CD8-positive, alpha-beta memory T cell (primary cell): ENCODE results near the gene ITGA1. TPM values are rescaled to one million over a fixed set of nuclear protein-coding genes. Genes with fewer than 3 reads are reported as not detected.

Experiments used
- CTCF ChIA-PET: fragments of 350-600 bp; sonication (Branson Sonifier 250); formaldehyde crosslinking; loops from one replicate; lab custom pipeline; 2021; ENCODE audit warnings: antibody characterized with exemption; lab: Charles Lee
- POLR2A ChIA-PET: fragments of 350-600 bp; sonication (Branson Sonifier 250); formaldehyde crosslinking; loops from one replicate; lab custom pipeline; 2021; ENCODE audit warnings: antibody characterized with exemption; lab: Charles Lee
- DNase-seq, 5 donors: peaks; one replicate each; pipeline versions ENCODE4 v3.0.0 to v3.0.0-alpha.2; 2020 to 2022; ENCODE audit warnings: mixed read lengths in 1 of 5
- H3K27ac ChIP-seq: one replicate; pipeline ENCODE4 v1.7.0; 2013; ENCODE audit warnings: low read depth, mild to moderate bottlenecking, low read length, moderate library complexity
- H3K27me3 ChIP-seq: 2 replicates; pipeline ENCODE4 v1.7.0; 2013; ENCODE audit warnings: low read length, mild to moderate bottlenecking; ENCODE audit not compliant: insufficient read depth, poor library complexity, severe bottlenecking
- H3K36me3 ChIP-seq: 2 replicates; pipeline ENCODE4 v1.7.0; 2013; ENCODE audit warnings: mild to moderate bottlenecking, low read length, moderate library complexity; ENCODE audit not compliant: insufficient read depth
- H3K4me1 ChIP-seq: 2 replicates; pipeline ENCODE4 v1.7.0; 2013; ENCODE audit warnings: mild to moderate bottlenecking, low read length, moderate library complexity; ENCODE audit not compliant: insufficient read depth
- H3K4me3 ChIP-seq: 2 replicates; pipeline ENCODE4 v1.7.0; 2013; ENCODE audit warnings: mild to moderate bottlenecking, low read length
- H3K9me3 ChIP-seq: 2 replicates; pipeline ENCODE4 v1.7.0; 2013; ENCODE audit warnings: mild to moderate bottlenecking, low read length
- H3K27ac Mint-ChIP-seq, 8 donors: one replicate each; pipeline ENCODE4 v1.8.0; 2020 to 2021; ENCODE audit warnings: mixed read lengths in 8 of 8, mild to moderate bottlenecking in 6 of 8, inconsistent platforms in 3 of 8, moderate library complexity in 3 of 8
- H3K27me3 Mint-ChIP-seq, 2 donors: one replicate each; pipeline ENCODE4 v1.8.0; 2020 to 2021; ENCODE audit warnings: mixed read lengths in 2 of 2, mild to moderate bottlenecking in 1 of 2, moderate library complexity in 1 of 2
- H3K36me3 Mint-ChIP-seq, 3 donors: one replicate each; pipeline ENCODE4 v1.8.0; 2020 to 2021; ENCODE audit warnings: mixed read lengths in 3 of 3, inconsistent platforms in 1 of 3, mild to moderate bottlenecking in 1 of 3
- H3K4me1 Mint-ChIP-seq, 3 donors: one replicate each; pipeline ENCODE4 v1.8.0; 2020 to 2021; ENCODE audit warnings: mixed read lengths in 3 of 3, inconsistent platforms in 1 of 3, mild to moderate bottlenecking in 1 of 3
- H3K4me3 Mint-ChIP-seq, 7 donors: one replicate each; pipeline ENCODE4 v1.8.0; 2020 to 2021; ENCODE audit warnings: mixed read lengths in 7 of 7, mild to moderate bottlenecking in 6 of 7, moderate library complexity in 4 of 7, inconsistent platforms in 2 of 7
- H3K9me3 Mint-ChIP-seq, 5 donors: one replicate each; pipeline ENCODE4 v1.8.0; 2020 to 2022; ENCODE audit warnings: mixed read lengths in 5 of 5, mild to moderate bottlenecking in 3 of 5, moderate library complexity in 2 of 5, inconsistent platforms in 1 of 5
- polyA plus RNA-seq: library from polyadenylated mRNA; unstranded; fragments of 300-500 nt; fragmentation: Illumina TruSeq; gene quantifications from one replicate; pipeline ENCODE4 v1.2.3, GENCODE V29; 2021
- total RNA-seq, 2 experiments: library from RNA; stranded (reverse); gene quantifications; one replicate each; pipeline ENCODE4 v1.2.3, GENCODE V29; 2021

ITGA1 gene
- total and polyA plus RNA-seq, 3 experiments from 2014 or later = 16.5 to 26.3 (median 21.9) TPM

DNA sequence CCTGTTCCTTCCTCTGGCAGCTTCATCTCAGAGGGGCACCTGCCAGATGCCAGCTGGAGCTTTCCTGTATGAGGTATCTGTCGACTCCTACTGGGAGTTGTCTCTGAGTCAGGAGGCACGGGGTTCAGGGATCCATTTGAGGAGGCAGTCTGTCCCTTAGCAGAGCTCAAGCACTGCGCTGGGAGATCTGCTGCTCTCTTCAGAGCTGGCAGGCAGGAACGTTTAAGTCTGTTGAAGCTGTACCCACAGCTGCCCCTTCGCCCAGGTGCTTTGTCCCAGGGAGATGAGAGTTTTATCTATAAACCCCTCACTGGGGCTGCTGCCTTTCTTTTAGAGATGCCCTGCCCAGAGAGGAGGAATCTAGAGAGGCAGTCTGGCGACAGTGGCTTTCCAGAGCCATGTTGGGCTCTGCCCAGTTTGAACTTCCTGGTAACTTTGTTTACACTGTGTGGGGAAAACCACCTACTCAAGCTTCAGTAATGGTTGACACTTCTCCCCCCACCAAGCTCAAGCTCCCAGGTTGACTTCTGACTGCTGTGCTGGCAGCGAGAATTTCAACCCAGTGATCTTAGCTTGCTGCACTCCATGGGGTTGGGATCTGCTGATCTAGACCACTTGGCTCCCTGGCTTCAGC lies 189.7 kb downstream of the ITGA1 start:
- Histone ChIP-seq H3K4me3 (no peak overlapping the region), H3K27me3 (no peaks in the 10 kb centered on the region), H3K9me3 (no peaks in the 10 kb centered on the region), H3K27ac (no peak overlapping the region), H3K36me3 (no peaks in the 10 kb centered on the region), H3K4me1 (no peaks in the 10 kb centered on the region)
- no peak for DNase-seq
- H3K27ac Mint-ChIP-seq = no peak overlapping the region
- POLR2A ChIA-PET = no interaction called here
- no peaks in the 10 kb centered on the region for H3K36me3 Mint-ChIP-seq
- CTCF ChIA-PET = interaction anchor here (1.2 kb wide), 1 partner anchor 9 kb away, joined by 3 read pairs; no protein-coding TSS in a partner anchor
- H3K9me3 Mint-ChIP-seq = peaks cover 0 to 15% (median 10%) of the 10 kb centered on the region in 5 donors
- H3K4me3 Mint-ChIP-seq = no peak overlapping the region
- no peaks in the 10 kb centered on the region for H3K4me1 Mint-ChIP-seq
- H3K27me3 Mint-ChIP-seq = peaks cover 10 to 46% of the 10 kb centered on the region in 2 donors

DNA sequence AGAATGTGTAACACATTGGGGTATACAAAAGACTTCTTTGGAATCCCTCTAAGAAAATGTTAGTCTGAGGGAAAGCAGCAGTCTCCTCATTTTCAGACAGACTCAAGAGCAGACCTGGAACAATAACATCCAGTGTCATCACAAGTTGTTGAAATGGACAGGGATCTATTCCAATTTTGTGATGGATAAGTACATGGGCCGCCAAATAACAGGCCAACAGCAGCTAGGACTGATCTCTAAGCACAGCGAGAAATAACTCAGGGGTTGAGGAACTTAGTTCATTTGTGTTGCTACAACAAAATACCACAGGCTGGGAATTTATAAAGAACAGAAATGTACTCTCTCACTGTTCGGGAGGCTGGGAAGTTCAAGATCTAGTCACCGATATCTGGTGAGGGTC lies 193.8 kb downstream of the ITGA1 start:
- no peak for DNase-seq
- Histone ChIP-seq H3K9me3 (no peaks in the 10 kb centered on the region), H3K27me3 (no peaks in the 10 kb centered on the region), H3K36me3 (no peaks in the 10 kb centered on the region), H3K4me1 (no peaks in the 10 kb centered on the region), H3K27ac (no peak overlapping the region), H3K4me3 (no peak overlapping the region)
- peaks cover 0 to 10% (median 4%) of the 10 kb centered on the region in 5 donors for H3K9me3 Mint-ChIP-seq
- POLR2A ChIA-PET = no interaction called here
- no peak overlapping the region for H3K4me3 Mint-ChIP-seq
- no peaks in the 10 kb centered on the region for H3K36me3 Mint-ChIP-seq
- no peaks in the 10 kb centered on the region for H3K4me1 Mint-ChIP-seq
- H3K27me3 Mint-ChIP-seq = peaks cover 10 to 44% of the 10 kb centered on the region in 2 donors
- CTCF ChIA-PET = no interaction called here
- no peak overlapping the region for H3K27ac Mint-ChIP-seq

DNA sequence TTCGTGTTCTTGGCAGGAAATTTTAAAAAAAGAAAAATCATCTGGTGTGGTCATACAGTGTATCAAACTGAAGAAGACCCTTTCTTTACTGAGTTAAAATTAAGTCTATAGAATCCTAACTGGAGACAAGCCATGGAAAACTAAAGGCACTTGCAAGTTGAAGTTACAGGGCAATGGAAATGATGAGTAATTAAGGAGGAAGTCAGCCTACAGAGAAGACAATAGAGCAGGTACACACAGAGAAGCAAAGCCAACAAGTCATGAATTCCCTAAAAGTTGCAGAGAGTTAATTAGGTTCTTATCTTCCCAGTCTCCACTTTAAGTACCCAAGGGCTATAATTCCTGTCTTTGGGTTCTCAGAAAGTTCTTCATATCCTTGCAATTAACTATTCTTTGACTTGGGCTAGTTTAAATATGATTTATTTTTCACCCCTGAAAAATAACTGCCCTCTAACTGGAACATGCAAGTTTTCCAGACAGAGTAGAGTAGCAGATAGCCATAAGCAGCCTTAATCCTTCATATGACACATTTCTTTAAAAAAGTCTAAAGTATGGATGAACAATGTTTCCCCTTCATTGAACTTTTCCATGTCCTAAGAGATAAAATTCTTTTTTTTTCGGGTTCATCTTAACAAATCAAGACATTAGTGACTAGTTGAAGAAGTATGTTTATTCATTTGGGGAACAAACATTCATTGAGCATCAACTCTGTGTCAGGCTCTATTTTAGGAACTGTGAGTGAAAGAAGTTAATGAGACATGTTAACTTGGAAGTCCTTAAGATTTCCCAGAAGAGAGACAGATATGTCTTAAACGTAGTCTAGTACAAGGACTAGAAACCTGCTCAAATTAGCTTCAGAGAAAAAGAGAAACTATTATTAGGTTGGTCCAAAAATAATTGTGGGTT lies 196.3 kb downstream of the ITGA1 start:
- Mint-ChIP-seq H3K4me3 (no peak overlapping the region), H3K4me1 (peaks cover 3 to 15% (median 13%) of the 10 kb centered on the region in 3 donors), H3K27ac (no peak overlapping the region), H3K36me3 (no peaks in the 10 kb centered on the region), H3K9me3 (no peaks in the 10 kb centered on the region), H3K27me3 (peaks cover 8 to 32% of the 10 kb centered on the region in 2 donors)
- Histone ChIP-seq H3K9me3 (no peaks in the 10 kb centered on the region), H3K27me3 (no peaks in the 10 kb centered on the region), H3K27ac (no peak overlapping the region), H3K4me3 (no peak overlapping the region), H3K4me1 (peaks cover 6% of the 10 kb centered on the region), H3K36me3 (no peaks in the 10 kb centered on the region)
- ChIA-PET CTCF (no interaction called here), POLR2A (interaction anchor here (0.7 kb wide), 1 partner anchor 17 kb away, joined by 5 read pairs; no protein-coding TSS in a partner anchor)
- DNase-seq = no peak

DNA sequence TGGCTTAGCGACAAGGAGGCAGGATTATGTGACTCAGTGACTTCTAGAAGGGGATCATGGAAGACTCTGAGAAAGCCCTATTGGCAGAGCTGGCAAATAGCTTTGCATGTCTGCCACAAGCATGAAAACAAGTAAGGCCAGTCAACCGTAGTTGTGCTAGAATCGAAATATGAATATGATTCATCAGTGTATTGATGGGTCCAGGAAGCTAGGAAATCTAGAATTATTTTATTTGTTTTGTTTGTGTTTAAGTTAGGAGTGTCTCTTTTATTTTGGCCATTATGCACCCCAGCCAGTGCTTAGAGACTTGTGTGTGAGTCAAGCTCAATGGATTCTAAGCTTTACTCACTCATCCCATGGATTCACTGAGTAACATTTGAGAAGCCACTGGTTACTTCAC lies 197.6 kb downstream of the ITGA1 start:
- Histone ChIP-seq H3K9me3 (no peaks in the 10 kb centered on the region), H3K27me3 (no peaks in the 10 kb centered on the region), H3K27ac (no peak overlapping the region), H3K4me3 (no peak overlapping the region), H3K36me3 (no peaks in the 10 kb centered on the region), H3K4me1 (peaks cover 6% of the 10 kb centered on the region)
- Mint-ChIP-seq H3K4me3 (no peak overlapping the region), H3K27ac (no peak overlapping the region), H3K36me3 (no peaks in the 10 kb centered on the region), H3K9me3 (no peaks in the 10 kb centered on the region), H3K27me3 (peaks cover 4 to 26% of the 10 kb centered on the region in 2 donors), H3K4me1 (peaks cover 4 to 18% (median 15%) of the 10 kb centered on the region in 3 donors)
- DNase-seq = no peak
- ChIA-PET CTCF (no interaction called here), POLR2A (no interaction called here)

DNA sequence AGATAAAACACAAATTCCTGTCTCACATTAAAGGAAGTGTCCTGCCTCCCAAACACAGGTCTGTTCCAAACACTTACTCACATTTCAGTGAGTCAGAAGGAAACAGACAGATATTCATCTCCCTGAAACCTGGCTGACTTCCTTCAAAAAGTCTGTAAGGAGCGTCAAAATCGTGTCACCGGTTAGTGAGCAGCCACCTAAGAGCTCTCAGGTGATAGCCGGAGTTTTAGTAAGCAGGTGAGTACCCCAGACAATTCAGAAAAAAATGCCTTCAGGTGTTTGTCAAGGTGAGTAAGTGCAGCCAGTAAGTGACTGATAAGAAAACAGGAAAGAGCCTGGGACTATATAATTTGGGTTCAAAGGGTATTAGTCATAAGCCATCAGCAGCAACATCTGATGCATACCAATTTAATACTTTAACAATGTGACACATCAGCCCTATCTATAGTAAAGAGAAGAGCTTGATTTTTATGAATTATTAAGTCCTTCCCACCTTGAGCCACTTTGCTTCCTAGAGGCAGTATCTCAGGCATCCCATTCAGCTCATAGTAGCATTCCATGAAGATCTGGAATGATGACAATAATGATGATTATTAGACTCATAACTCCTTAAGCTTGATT lies 200.1 kb downstream of the ITGA1 start:
- H3K36me3 Mint-ChIP-seq = no peaks in the 10 kb centered on the region
- H3K27me3 ChIP-seq = no peaks in the 10 kb centered on the region
- peaks cover 4 to 19% (median 15%) of the 10 kb centered on the region in 3 donors for H3K4me1 Mint-ChIP-seq
- peaks cover 0 to 16% of the 10 kb centered on the region in 2 donors for H3K27me3 Mint-ChIP-seq
- H3K4me1 ChIP-seq = peaks cover 6% of the 10 kb centered on the region
- H3K9me3 ChIP-seq = no peaks in the 10 kb centered on the region
- CTCF ChIA-PET = interaction anchor here (1.5 to 1.6 kb wide), 2 partner anchors 39 to 121 kb away, joined by 3 to 5 read pairs; partner anchors contain the start of gene MOCS2
- no peaks in the 10 kb centered on the region for H3K9me3 Mint-ChIP-seq
- H3K36me3 ChIP-seq = no peaks in the 10 kb centered on the region
- no peak for DNase-seq
- POLR2A ChIA-PET = interaction anchor here (0.5 kb wide), 1 partner anchor 1327 kb away, joined by 6 read pairs; no protein-coding TSS in a partner anchor
- H3K4me3 ChIP-seq = no peak overlapping the region
- H3K4me3 Mint-ChIP-seq = peak overlapping the region in 6 of 7 donors; percentile 42 to 77 (median 73)
- no peak overlapping the region for H3K27ac Mint-ChIP-seq
- no peak overlapping the region for H3K27ac ChIP-seq

DNA sequence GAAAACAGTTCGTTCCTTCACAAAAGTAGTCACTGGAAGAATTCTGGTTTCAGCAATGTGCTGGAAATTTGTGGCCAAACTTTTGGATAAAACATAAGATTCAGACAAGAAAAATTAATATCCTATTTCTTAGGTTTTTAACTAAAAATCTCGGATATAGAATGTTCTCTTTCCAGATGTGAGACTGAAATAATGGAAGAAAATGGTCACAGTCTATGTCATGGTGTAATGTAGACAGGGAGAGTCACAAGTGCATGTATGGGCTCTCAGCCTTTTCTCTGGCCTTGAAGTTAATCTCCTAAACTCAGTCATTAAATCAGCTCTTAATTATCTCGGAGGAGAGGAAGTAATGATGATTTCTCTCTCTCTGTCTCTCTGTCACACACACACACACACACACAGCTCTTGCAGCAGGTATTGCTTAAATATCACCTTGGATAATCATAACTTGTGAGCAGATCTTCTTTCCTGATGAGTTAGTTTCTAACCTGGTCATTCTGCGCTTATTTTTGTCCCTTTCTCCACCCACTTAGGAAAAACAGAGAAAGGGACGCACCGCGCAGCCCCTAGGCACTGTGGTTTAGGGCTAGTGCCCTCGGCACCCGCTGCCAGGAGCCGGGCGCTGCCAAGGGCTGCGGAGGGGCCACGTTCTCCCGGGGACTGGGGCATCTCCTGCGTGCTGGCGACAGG lies 200.8 kb downstream of the ITGA1 start:
- ChIA-PET CTCF (interaction anchor here (1.3 to 1.6 kb wide), 3 partner anchors 40 to 121 kb away, joined by 3 to 5 read pairs (median 3); partner anchors contain the start of gene MOCS2), POLR2A (interaction anchor here (0.5 kb wide), 1 partner anchor 1326 kb away, joined by 6 read pairs; no protein-coding TSS in a partner anchor)
- H3K4me1 ChIP-seq = peaks cover 6% of the 10 kb centered on the region
- no peaks in the 10 kb centered on the region for H3K9me3 ChIP-seq
- H3K36me3 Mint-ChIP-seq = no peaks in the 10 kb centered on the region
- H3K4me1 Mint-ChIP-seq = peaks cover 4 to 19% (median 15%) of the 10 kb centered on the region in 3 donors
- H3K27ac ChIP-seq = no peak overlapping the region
- peaks cover 0 to 16% of the 10 kb centered on the region in 2 donors for H3K27me3 Mint-ChIP-seq
- H3K36me3 ChIP-seq = no peaks in the 10 kb centered on the region
- H3K9me3 Mint-ChIP-seq = no peaks in the 10 kb centered on the region
- no peak for DNase-seq
- H3K27ac Mint-ChIP-seq = peak overlapping the region in 2 of 8 donors; percentile 20 to 46
- peak overlapping the region; percentile 42 to 77 (median 71) for H3K4me3 Mint-ChIP-seq
- H3K4me3 ChIP-seq = no peak overlapping the region
- no peaks in the 10 kb centered on the region for H3K27me3 ChIP-seq

DNA sequence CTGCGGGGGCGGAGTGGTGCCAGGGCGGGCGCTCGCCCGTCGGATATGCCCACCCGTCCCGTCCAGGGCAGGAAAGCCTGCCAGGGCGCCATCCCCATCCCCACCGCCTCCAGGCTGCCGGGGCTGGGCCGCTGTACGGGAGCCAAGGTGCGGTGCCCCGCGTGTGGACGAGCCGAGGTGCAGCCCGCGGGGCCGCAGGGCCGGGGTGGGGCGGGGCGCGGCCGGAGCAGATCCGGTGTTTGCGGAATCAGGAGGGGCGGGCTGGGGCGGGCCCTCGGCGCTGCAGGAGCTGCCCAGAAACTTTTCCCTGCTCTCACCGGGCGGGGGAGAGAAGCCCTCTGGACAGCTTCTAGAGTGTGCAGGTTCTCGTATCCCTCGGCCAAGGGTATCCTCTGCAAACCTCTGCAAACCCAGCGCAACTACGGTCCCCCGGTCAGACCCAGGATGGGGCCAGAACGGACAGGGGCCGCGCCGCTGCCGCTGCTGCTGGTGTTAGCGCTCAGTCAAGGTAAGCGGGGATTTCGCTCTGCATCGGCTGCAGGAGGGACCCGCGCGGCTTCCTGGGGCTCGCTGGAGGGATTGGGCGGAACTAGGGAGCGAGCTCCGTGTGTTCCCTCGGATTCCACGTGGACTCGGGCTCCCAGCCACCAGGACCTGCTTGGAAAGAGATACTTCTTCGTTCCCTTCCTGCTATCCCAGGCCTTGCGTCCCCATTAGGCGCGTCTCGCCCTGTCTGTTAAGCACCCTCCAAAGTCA lies 201.5 kb downstream of the ITGA1 start, which contains the start of gene ITGA2:
Gene ITGA2, plus strand, starts transcription at position 328 of the 756 bp plus-strand sequence. Its CDS starts 117 bp downstream, at position 445.
- H3K27me3 Mint-ChIP-seq = peaks cover 0 to 16% of the 10 kb centered on the region in 2 donors
- peak within 1 kb of the TSS; percentile 56 for H3K4me3 ChIP-seq
- ChIA-PET CTCF (interaction anchor here (1.3 to 2.7 kb wide), 2 partner anchors 40 to 106 kb away, joined by 3 to 11 read pairs; no protein-coding TSS in a partner anchor), POLR2A (no interaction called here)
- H3K4me1 Mint-ChIP-seq = peaks cover 4 to 19% (median 15%) of the 10 kb centered on the region in 3 donors
- no peaks in the 10 kb centered on the region for H3K27me3 ChIP-seq
- H3K4me3 Mint-ChIP-seq = peak within 1 kb of the TSS; percentile 71 to 87 (median 75)
- H3K36me3 ChIP-seq = no peaks in the 10 kb centered on the region
- no peaks in the 10 kb centered on the region for H3K9me3 Mint-ChIP-seq
- peak within 1 kb of the TSS in 2 of 8 donors; percentile 20 to 46 for H3K27ac Mint-ChIP-seq
- H3K9me3 ChIP-seq = no peaks in the 10 kb centered on the region
- H3K36me3 Mint-ChIP-seq = no peaks in the 10 kb centered on the region
- peaks cover 6% of the 10 kb centered on the region for H3K4me1 ChIP-seq
- peak; percentile 2 to 49 (median 10) for DNase-seq
- H3K27ac ChIP-seq = no peak within 1 kb of the TSS
